ENCODE measurements around the gene NOL12. TPM values are rescaled to one million over a fixed set of nuclear protein-coding genes. Genes with fewer than 3 reads are reported as not detected.

The NOL12 gene
- total RNA-seq, 2 donors from 2014 or later, result 30.3 to 38.2 TPM

GRCh38 chr22:37728620-37729019 lies 42.5 kb downstream of the NOL12 start:
- DNase-seq (no peak), ATAC-seq (no peak)
- intact Hi-C loops (cut with DNase I, micrococcal nuclease), result no loop called here

GRCh38 chr22:37731804-37732471 lies 45.8 kb downstream of the NOL12 start:
- DNase-seq (peak in 1 of 2 donors; percentile 65), ATAC-seq (peak; percentile 83)
- intact Hi-C loops (cut with DNase I, micrococcal nuclease), result loop anchor here in 1 of 2 donors (10.0 kb wide), 1 partner anchor 47 kb away; the partner anchor contains the start of gene NOL12

DNA sequence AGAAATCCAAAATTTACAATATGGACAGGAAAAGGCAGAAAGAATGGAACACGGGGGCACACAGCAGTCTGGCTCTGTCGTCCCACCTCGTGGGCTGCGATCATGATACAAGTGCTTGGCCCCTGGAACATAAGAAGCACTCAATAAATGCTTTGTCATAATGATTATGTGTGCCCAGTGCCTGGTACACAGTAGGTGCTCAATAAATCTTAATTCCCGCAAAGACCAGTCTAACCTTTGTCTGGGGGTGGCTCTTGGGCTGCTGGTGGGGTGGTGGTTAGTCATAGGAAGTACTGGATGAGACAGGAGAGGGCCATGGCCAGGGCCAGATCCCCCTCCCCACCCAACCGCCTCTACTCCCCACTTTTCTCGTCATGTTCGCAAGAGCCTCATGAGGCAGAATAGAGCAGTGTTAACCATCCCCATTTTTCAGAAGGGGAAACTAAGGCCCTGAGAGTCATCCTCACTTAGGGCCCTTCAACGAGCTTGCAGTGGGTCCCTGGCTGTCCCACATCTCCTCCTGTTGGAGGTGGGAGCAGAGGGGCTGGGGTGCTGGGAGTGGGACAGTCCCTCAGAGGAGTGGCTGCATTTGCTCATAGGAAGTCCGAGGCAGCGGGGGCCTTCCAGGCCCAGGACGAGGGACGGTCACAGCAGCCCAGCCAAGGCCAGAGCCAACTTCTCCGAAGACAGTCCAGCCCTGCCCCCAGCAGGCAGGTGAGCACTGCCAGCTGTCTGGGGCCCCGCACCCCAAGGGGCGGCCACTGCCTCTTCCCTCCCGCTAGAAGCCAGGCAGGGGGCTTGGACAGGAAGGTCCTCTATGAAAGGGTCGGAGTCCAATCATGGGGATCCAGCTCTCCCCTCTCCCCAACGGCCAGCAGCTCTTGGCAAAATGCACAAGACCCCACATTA lies 46.8 kb downstream of the NOL12 start:
- intact Hi-C loops (cut with DNase I, micrococcal nuclease), result loop anchor here in 1 of 2 donors (10.0 kb wide), 1 partner anchor 48 kb away; the partner anchor contains the start of gene NOL12
- DNase-seq, result no peak
- no peak for ATAC-seq

- ATAC-seq (peak; percentile 9), DNase-seq (peak; percentile 62 to 74)
- intact Hi-C loops (cut with DNase I, micrococcal nuclease), result loop anchor here in 1 of 2 donors (10.0 kb wide), 1 partner anchor 49 kb away; the partner anchor contains the start of gene NOL12
Observed at GRCh38 chr22:37733625-37734401, 47.7 kb downstream of the NOL12 start.

DNA sequence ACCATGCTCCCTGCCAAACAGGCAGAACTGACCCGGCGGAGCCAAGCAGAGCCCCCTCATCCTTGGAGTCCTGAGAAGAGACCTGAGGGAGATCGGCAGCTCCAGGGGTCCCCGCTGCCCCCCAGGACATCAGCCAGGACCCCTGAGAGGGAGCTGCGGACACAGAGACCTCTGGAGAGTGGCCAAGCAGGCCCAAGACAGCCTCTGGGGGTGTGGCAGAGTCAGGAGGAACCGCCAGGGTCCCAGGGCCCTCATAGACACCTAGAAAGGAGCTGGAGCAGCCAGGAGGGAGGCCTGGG lies 48.2 kb downstream of the NOL12 start:
- ATAC-seq (no peak), DNase-seq (no peak)
- intact Hi-C loops (cut with DNase I, micrococcal nuclease), result loop anchor here in 1 of 2 donors (10.0 kb wide), 1 partner anchor 50 kb away; the partner anchor contains the start of gene NOL12

DNA sequence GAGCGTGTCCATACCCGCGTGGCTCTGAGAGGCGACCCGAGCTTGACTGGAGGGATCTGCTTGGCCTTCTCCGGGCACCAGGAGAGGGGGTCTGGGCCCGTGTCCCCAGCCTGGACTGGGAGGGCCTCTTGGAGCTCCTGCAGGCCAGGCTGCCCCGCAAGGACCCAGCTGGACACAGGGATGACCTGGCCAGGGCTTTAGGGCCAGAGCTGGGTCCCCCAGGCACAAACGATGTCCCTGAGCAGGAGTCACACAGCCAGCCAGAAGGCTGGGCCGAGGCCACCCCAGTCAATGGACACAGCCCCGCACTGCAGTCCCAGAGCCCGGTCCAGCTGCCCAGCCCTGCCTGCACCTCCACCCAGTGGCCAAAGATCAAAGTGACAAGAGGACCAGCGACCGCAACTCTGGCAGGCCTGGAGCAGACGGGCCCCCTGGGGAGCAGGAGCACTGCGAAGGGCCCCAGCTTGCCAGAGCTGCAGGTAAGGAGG lies 48.9 kb downstream of the NOL12 start:
- intact Hi-C loops (cut with DNase I, micrococcal nuclease), result loop anchor here in 1 of 2 donors (10.0 kb wide), 1 partner anchor 50 kb away; the partner anchor contains the start of gene NOL12
- ATAC-seq (peak; percentile 43), DNase-seq (peak in 1 of 2 donors; percentile 67)

- ATAC-seq, result no peak
- no peak for DNase-seq
- intact Hi-C loops (cut with DNase I, micrococcal nuclease), result loop anchor here in 1 of 2 donors (10.0 kb wide), 1 partner anchor 54 kb away; the partner anchor contains the start of gene NOL12
Observed at GRCh38 chr22:37739035-37739434, 52.9 kb downstream of the NOL12 start.

DNA sequence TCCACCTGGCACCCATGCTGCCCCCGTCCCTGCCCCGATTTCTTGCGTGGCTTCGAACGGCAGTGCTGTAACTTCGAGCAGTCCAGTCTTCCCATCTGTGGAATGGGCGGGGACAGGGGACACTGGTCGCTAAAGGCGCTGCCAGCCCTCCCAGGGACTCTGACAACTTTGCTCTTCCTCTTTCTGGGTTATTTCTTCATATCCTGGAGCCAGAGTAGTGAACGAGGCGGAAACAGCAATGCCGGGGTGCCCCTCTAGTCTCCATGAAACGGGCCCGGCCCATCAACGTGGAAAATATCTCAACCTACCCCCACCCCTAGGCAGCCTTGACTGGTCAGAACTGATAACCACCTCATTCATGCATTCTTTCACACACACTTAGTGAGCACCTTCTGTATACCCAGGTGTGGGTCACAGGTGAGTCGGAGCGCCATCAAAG lies 53.5 kb downstream of the NOL12 start:
- ATAC-seq (no peak), DNase-seq (no peak)
- intact Hi-C loops (cut with DNase I, micrococcal nuclease), result loop anchor here in 1 of 2 donors (10.0 kb wide), 1 partner anchor 55 kb away; the partner anchor contains the start of gene NOL12

GRCh38 chr22:37740455-37741311 lies 54.5 kb downstream of the NOL12 start:
- DNase-seq (no peak), ATAC-seq (no peak)
- intact Hi-C loops (cut with DNase I, micrococcal nuclease), result no loop called here

DNA sequence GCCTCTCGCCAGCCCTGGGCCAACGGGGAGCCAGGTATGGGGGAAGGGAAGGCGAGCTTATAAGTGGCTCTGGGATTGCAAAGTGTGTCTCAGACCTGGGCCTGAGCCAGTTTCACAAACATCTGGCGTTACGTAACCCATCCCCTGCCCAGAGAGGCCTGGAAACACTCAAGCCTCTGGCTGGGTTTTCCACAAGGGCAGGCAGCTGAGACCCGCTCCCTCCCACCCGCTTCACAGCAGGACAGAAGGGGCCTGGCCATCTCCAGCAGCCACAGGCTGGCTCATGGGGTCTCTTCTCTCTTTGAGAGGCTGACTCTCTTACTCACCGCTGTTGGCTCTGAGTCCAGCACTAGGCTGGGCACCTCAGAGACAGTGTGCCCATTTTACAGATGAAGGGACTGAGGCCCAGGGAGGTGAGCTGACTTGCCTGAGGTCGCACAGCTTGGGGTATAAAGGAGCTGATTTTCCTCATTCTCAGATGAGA lies 55.2 kb downstream of the NOL12 start:
- ATAC-seq, result no peak
- intact Hi-C loops (cut with DNase I, micrococcal nuclease), result no loop called here
- DNase-seq, result peak; percentile 64 to 86

- DNase-seq, result no peak
- ATAC-seq, result no peak
- intact Hi-C loops (cut with DNase I, micrococcal nuclease), result no loop called here
Observed at GRCh38 chr22:37742376-37743171, 56.4 kb downstream of the NOL12 start.

Other genes starting within 250 kb of the NOL12 start
- gene MFNG, start 200.0 kb upstream of the NOL12 start, total RNA-seq, result 10 to 100 TPM; 10.4 to 11.2 TPM
- gene CARD10, start 166.9 kb upstream of the NOL12 start, total RNA-seq, result 10 to 100 TPM; 64.1 to 66.4 TPM
- gene CDC42EP1, start 125.9 kb upstream of the NOL12 start, total RNA-seq, result 10 to 100 TPM; 52.2 to 64.1 TPM
- gene LGALS2, start 106.3 kb upstream of the NOL12 start, total RNA-seq, result 10 to 100 TPM; 42.9 to 44.5 TPM
- gene GGA1, start 77.5 kb upstream of the NOL12 start, total RNA-seq, result 10 to 100 TPM; 56.9 to 73.3 TPM
- gene SH3BP1, start 46.7 kb upstream of the NOL12 start, total RNA-seq, result 100 to 1,000 TPM in 1 of 2 donors, 10 to 100 TPM in 1; 77.4 to 121 TPM
- gene PDXP, start 27.6 kb upstream of the NOL12 start, total RNA-seq, result 10 to 100 TPM; 37.7 to 50.7 TPM
- gene LGALS1, start 10.7 kb upstream of the NOL12 start, total RNA-seq, result 100 to 1,000 TPM in 1 of 2 donors, 10 to 100 TPM in 1; 40.4 to 161 TPM
- 10 to 100 TPM; 87.2 TPM for gene TRIOBP, start 10.7 kb downstream of the NOL12 start, total RNA-seq
- 10 to 100 TPM; 10.2 to 10.6 TPM for gene GCAT, start 121.6 kb downstream of the NOL12 start, total RNA-seq
- gene GALR3, start 137.0 kb downstream of the NOL12 start, total RNA-seq, result not detected
- 10 to 100 TPM; 21.1 to 25.6 TPM for gene ANKRD54, start 158.0 kb downstream of the NOL12 start, total RNA-seq
- gene EIF3L, start 163.1 kb downstream of the NOL12 start, total RNA-seq, result 100 to 1,000 TPM; 362 to 388 TPM
- 10 to 100 TPM; 26.6 to 32.6 TPM for gene MICALL1, start 220.0 kb downstream of the NOL12 start, total RNA-seq

All from left colon (tissue), 2 donors.